ENCODE results near the gene FGB.

DNA sequence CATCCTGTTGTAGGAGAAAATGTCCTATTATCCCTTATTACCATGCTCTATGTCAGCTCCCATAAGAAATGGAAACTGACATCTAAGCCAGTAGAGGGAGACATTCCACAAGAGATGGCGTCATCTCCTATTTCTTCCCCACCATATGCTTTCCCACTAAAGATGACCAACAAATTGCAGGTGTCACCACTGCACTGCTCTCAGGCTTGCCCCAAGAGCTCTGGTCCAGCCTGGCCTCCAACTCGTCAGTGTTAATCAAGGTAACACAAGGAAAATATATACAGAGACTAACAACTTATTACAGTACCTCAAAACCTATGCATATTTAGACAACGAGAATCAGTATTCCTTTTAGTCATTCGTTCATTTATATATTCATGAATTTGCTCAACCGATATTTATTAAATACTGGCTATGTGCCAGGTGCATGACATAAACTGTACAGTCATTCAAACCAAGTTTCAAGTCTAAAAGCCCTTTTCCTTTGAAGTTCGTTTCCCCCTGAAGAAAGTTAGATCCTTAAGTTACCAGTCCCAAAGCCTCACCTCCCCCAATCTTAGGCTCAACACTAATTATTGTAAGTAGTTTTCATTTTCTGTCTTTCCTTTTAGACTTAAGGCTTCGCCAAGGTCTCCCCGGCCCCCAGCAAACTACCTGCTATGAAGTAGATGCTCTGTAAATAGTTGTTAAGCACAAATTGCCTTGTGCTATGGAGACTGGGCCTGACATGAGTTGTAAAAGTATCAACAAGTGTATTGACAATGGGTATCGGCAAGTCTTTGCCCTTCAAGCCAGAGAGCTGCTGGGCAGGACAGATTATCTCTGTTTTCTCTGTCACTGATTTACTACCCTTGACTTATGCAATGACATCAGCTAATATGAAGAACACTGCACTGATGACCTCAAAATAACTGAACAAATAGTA is 3.1 kb upstream of the FGB start:
- TF ChIP-seq, protein P1, sequence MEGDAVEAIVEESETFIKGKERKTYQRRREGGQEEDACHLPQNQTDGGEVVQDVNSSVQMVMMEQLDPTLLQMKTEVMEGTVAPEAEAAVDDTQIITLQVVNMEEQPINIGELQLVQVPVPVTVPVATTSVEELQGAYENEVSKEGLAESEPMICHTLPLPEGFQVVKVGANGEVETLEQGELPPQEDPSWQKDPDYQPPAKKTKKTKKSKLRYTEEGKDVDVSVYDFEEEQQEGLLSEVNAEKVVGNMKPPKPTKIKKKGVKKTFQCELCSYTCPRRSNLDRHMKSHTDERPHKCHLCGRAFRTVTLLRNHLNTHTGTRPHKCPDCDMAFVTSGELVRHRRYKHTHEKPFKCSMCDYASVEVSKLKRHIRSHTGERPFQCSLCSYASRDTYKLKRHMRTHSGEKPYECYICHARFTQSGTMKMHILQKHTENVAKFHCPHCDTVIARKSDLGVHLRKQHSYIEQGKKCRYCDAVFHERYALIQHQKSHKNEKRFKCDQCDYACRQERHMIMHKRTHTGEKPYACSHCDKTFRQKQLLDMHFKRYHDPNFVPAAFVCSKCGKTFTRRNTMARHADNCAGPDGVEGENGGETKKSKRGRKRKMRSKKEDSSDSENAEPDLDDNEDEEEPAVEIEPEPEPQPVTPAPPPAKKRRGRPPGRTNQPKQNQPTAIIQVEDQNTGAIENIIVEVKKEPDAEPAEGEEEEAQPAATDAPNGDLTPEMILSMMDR (IDR thresholded peaks at IDR 0.05), result peak in 4 of 6 experiments; percentile 14 to 45 (median 40)
- no peak for TF ChIP-seq POLR2A (IDR thresholded peaks at IDR 0.05)

All from thyroid gland (tissue), 4 donors.